Thoracic aorta (tissue), 2 donors: ENCODE data around the gene ZNF681. TPM values are rescaled to one million over a fixed set of nuclear protein-coding genes. Genes with fewer than 3 reads are reported as not detected.
A peak's percentile ranks its signal among the peaks of the same experiment; 100 is the strongest.

Source experiments
- ATAC-seq: fragments of 150-250 bp; one replicate; pipeline ENCODE4 v1.8.0; 2017; ENCODE audit warnings: low read depth; ENCODE audit not compliant: insufficient number of reproducible peaks, low FRiP score
- DNase-seq: peaks from one replicate; pipeline ENCODE4 v3.0.0-alpha.2; 2020; ENCODE audit warnings: low spot score
- H3K27ac ChIP-seq, 2 donors: fragments of 200-600 bp; sonication (generic); 1 replicate in 1 of 2; 2 replicates in 1 of 2; pipeline ENCODE4 v1.5.1; 2016; ENCODE audit warnings: mild to moderate bottlenecking in 2 of 2, moderate library complexity in 2 of 2
- H3K27me3 ChIP-seq: fragments of 200-600 bp; sonication (generic); replicated peaks from 2 replicates; pipeline ENCODE4 v1.6.0; 2016; ENCODE audit warnings: mild to moderate bottlenecking; ENCODE audit not compliant: insufficient read depth
- H3K36me3 ChIP-seq: fragments of 200-600 bp; sonication (generic); one replicate; pipeline ENCODE4 v1.5.1; 2016
- H3K4me1 ChIP-seq, 2 donors: fragments of 200-600 bp; sonication (generic); 1 replicate in 1 of 2; 2 replicates in 1 of 2; pipeline versions ENCODE4 v1.5.1 to v1.6.0; 2016; ENCODE audit warnings: low read depth in 2 of 2, mild to moderate bottlenecking in 1 of 2; ENCODE audit not compliant: control insufficient read depth in 1 of 2
- H3K4me3 ChIP-seq: fragments of 200-600 bp; sonication (generic); 2 replicates; pipeline ENCODE4 v1.5.1; 2016; ENCODE audit warnings: mild to moderate bottlenecking
- H3K9me3 ChIP-seq: fragments of 200-600 bp; sonication (generic); 2 replicates; pipeline ENCODE4 v1.5.1; 2016
- CTCF ChIP-seq: fragments of 200-600 bp; sonication (generic); IDR thresholded peaks from one replicate; pipeline ENCODE4 v1.5.1; 2019; ENCODE audit warnings: antibody characterized with exemption
- total RNA-seq, 2 donors: library from RNA; depleted of rRNA; stranded (reverse); fragments of >200 nt; gene quantifications; one replicate each; pipeline versions ENCODE4 v1.1.0 to v1.2.3, GENCODE V29; 2016

Gene ZNF681
- 1 to 10 TPM in 1 of 2 donors, under 1 TPM in 1; 0.56 to 2.2 TPM for total RNA-seq

DNA sequence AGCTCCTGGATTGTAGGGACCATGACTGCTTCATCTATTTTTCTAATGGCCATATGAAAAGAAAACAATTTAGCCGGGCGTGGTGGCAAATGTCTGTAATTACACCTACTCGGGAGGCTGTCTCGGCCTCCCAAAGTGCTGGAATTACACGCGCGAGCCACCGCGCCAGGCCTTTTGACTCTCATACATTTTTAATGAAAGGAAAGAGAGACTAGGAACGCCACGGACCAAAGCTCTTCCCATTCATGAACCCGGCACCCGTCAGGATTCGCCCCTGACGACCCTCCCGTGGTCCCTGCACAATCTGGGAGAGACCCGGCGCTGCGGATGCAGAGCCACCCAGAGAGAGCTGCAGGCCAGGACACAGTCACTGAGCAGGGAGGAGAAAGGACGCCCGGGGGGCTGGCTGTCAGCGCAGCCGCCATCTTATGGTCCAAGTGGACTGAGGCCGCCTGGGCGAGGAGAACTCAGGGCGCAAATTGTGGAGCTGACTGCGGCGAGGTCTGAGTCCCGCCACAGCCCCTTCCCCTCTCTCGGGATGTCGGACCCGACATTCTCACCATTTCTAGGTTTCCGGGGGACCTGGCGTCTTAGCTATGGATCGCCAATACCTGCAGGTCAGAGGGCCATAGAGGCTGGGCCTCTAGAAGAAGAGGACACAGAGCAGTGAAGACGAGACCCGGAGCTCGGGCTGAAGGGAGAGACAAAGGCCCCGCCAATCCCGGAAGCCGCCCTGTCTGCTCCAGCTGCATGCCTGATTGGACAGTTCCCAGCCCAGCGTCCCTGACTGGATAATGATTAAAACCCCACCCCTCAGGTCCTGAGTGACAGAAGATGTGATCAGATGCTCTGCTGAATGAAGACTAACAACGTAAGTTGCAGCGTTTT is at the start of gene ZNF681:
Gene ZNF681, minus strand, starts transcription at position 705 of the 888 bp plus-strand sequence. Its CDS starts 142 bp downstream, at position 563.
- ATAC-seq (peak; percentile 72), DNase-seq (peak; percentile 72)
- Histone ChIP-seq H3K4me1 (peaks cover under 1 to 10% of the 10 kb centered on the region in 2 donors), H3K36me3 (no peaks in the 10 kb centered on the region), H3K27ac (peak within 1 kb of the TSS; percentile 72 to 74), H3K27me3 (no peaks in the 10 kb centered on the region), H3K4me3 (peak within 1 kb of the TSS; percentile 91), H3K9me3 (no peaks in the 10 kb centered on the region)
- TF ChIP-seq CTCF, result peak; percentile 22

- no peak for ATAC-seq
- no peak for TF ChIP-seq CTCF
- no peak for DNase-seq
- H3K9me3 ChIP-seq, result no peaks in the 10 kb centered on the region
- H3K4me1 ChIP-seq, result no peaks in the 10 kb centered on the region
- no peak overlapping the region for H3K4me3 ChIP-seq
- no peaks in the 10 kb centered on the region for H3K36me3 ChIP-seq
- H3K27me3 ChIP-seq, result no peaks in the 10 kb centered on the region
- no peak overlapping the region for H3K27ac ChIP-seq
Measured at GRCh38 chr19:23804676-23805075, 46.0 kb upstream of the ZNF681 start.

DNA sequence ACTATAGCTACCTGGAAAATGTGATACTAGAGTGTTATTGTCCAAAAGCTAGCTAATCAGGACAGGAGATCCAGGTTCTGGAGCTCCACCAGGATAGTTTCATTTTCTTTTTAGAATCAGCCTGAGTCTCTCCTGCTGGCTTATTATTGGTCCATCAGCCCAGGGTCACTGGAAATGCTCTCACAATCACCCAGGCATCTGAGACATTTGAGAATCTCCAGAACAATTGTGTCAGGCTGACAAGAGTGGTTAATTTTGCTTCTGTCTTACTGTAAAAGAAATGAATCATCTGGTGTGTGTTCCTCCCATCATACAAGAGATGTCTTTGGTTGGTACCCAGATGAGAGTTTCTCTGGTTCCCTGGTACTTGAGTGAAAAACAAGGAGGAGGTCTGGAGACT is 43.6 kb upstream of the ZNF681 start:
- no peaks in the 10 kb centered on the region for H3K4me1 ChIP-seq
- H3K27ac ChIP-seq, result no peak overlapping the region
- H3K36me3 ChIP-seq, result no peaks in the 10 kb centered on the region
- H3K4me3 ChIP-seq, result no peak overlapping the region
- DNase-seq, result no peak
- no peak for TF ChIP-seq CTCF
- H3K9me3 ChIP-seq, result no peaks in the 10 kb centered on the region
- no peak for ATAC-seq
- H3K27me3 ChIP-seq, result no peaks in the 10 kb centered on the region

DNA sequence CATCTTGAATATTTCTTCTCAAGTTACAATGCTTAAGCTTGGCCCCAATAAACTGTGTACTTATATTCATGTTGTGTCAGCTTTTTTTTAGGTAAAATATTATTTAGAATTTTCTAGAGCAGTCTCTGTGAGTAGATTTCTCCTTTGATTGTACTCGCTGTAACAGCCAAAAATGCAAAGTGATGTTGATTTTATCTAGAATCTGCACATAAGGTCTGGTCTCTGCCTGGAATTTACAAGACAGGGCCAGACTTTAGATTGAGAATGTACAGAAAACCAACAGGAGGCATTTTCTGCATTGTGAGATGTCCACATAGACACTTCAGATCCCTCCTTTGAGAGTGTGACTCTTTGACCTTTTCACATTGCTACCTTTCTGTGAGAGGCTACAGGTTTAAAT is 43.1 kb upstream of the ZNF681 start:
- Histone ChIP-seq H3K27me3 (no peaks in the 10 kb centered on the region), H3K4me1 (no peaks in the 10 kb centered on the region), H3K9me3 (no peaks in the 10 kb centered on the region), H3K4me3 (no peak overlapping the region), H3K36me3 (no peaks in the 10 kb centered on the region), H3K27ac (no peak overlapping the region)
- TF ChIP-seq CTCF, result no peak
- DNase-seq (no peak), ATAC-seq (no peak)

DNA sequence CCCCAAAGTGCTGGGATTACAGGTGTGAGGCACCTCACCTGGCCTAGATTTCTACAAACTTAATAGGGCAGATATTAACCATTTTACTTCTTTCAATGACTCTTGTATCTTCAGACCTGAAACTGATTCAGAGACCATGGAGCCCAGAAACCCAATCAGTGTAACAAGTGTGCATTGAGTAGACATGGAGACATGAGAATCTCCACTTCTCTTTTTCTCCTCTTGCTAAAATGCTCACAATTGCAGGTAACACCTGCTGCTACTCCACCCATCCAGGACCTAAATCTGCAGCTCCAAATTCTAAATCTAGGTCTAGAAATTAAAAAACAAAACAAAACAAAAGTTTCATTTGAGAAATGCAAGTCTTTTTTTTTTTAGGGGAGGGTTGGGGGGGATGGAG is 42.2 kb upstream of the ZNF681 start:
- no peaks in the 10 kb centered on the region for H3K4me1 ChIP-seq
- no peaks in the 10 kb centered on the region for H3K27me3 ChIP-seq
- no peaks in the 10 kb centered on the region for H3K9me3 ChIP-seq
- no peak overlapping the region for H3K4me3 ChIP-seq
- H3K36me3 ChIP-seq, result no peaks in the 10 kb centered on the region
- no peak for TF ChIP-seq CTCF
- DNase-seq (no peak), ATAC-seq (no peak)
- H3K27ac ChIP-seq, result no peak overlapping the region
